DLD1 (cell line): ENCODE data around the gene PBXIP1.

Experiments
- in situ Hi-C: cut with HindIII; loops from 2 replicates; pipeline ENCODE4 v1.10.0; 2017; ENCODE audit warnings: low sequenced_read_pairs

Gene PBXIP1

DNA sequence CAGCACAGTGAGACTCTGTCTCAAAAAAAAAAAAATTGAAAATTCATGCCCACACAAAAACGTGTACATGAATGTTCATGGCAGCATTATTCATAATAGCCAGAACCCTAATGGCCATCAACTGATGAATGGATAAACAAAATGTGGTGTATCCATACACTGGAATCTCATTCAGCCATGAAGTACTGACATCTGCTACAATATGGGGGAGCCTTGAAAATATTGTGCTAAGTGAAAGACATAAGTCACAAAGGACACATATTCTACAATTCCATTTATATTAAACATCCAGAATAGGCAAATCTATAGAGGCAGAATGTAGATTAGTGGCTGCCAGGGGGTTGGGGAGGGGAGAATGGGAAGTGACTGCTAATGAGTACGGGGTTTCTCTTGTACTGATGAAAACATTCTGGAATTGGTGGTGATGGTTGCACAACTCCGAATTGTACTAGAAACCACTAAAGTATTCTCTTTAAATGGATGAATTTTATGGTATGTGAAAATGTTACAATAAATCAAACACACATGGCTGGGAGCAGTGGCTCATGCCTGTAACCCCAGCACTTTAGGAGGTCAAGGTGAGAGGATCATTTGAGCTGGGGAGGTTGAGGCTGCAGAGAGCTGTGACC lies 52.8 kb downstream of the PBXIP1 start:
- in situ Hi-C loops = no loop called here

DNA sequence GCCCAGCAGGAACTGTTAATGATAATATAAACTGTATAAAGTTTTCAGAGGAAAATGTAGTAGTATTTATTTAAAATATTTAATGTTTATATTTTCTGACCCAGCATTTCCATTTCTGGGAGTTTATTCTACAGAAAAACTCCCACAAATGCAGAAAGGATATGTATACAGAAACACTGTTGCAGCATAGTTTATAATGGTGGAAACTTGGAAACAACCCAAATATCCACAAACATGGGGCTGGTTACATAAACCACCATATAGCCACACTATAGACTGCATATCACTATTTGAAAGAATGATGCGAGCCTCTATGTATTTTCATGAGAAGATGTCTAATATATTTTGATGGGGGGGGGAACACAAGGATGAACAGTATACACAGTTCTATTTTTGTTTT lies 54.3 kb downstream of the PBXIP1 start:
- in situ Hi-C loops = no loop called here

DNA sequence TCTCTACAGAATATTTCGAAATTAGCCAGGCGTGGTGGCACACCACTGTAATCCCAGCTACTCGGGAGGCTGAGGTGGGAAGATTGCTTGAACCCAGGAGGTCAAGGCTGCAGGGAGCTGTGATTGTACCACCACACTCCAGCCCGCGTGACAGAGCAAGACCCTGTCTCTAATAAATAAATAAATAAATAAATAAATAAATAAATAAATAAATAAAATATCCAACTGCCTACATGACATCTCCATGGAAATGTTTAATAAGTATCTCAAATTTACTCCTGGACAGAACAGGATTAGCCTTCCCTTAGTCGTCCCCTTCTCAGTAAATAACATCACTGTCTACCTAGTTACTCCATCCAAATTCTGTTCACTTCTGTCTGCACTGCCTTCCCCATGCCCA lies 56.9 kb downstream of the PBXIP1 start:
- in situ Hi-C loops = no loop called here

DNA sequence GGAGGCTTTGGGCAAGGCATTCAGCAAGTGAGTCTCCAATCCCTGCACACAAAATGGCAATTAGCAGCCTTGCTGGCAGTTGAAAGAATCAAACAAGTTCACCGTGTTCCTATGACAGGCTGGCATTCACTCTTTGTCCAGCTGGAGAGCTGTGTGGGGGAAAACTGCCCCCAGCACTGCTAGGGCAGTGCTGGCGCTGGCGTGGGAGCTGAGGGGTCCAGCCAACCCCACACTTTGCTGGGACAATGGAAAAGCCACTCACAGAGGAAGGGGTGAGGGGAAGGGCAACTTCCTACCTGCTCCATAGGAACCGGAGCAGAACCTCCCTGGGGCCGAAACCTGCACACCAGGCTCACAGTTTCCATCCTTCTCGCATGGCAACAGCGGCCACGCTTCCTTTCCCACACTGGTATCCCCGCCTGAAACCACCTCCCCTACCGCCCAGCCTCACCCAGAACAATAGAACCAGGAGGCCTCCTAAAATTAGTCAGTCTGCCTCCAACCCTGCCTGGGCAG lies 59.1 kb downstream of the PBXIP1 start:
- in situ Hi-C loops = no loop called here

DNA sequence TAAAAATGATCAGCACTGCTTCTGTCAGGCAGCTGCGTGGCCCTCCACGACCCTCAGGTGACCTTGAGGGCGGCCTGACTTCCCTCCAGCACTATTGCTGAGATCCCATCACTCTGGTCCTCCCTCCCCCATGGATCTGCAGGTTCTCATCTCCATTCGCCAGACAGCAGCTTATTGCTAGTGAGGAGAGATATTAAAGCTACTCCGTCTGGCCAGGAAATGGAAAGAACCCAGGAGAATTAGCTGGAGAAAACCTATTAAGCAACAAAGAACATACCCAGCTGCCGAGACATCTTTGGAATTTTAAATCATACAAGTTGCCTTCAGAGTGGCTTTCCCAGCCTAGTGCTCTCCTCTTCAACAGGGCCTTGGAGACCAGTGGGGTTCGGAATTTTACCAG lies 60.1 kb downstream of the PBXIP1 start:
- in situ Hi-C loops = no loop called here
